Measurements from ENCODE around the gene GPT2.
A peak's percentile ranks its signal among the peaks of the same experiment; 100 is the strongest.

The GPT2 gene

DNA sequence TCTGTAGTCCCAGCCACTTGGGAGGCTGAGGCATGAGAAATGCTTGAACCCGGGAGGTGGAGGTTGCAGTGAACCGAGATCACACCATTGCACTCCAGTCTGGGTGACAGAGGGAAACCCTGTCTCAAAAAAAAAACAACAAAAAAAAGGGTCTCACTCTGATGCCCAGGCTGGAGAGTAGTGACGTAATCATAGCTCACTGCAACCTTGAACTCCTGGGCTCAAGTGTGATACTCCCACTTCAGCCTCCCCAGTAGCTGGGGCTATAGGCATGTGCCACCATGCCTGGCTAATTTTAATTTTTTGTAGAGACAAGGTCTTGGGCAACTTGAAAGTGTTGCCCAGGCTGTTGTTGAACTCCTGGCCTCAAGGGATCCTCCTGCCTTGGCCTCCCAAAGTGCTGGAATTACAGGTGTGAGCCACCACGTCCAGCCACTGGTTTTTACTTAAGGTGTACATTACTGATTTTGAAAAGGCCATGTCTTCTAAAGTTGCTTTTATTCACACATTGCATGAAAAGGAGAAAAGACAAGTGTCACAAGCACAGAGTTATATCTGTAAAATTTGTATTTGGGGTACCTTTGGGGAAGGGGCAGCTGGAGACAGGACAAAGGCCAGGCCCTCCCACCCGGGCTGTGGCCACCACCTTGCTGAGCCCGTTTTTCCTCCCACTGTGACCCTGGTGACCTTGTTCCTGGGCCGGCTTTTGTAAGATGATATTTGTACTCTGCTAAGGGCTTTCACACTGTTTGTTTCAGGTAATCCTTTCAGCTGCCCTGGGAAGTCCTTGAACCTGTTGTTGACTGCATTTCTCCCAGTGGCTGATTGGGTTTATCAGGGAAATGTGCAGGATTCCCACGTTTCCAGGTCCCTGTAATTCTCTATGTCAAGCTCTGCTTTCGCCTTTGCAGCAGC is 11.5 kb downstream of the GPT2 start:
- H3K9ac ChIP-seq (ENCODE audit: low read length in 5 of 5) = no peak overlapping the region
- no peak overlapping the region for H3K4me3 ChIP-seq (ENCODE audit: low read depth in 1 of 5, low read length in 5 of 5)
- peak overlapping the region; percentile 30 for H3K27ac ChIP-seq (ENCODE audit: low read depth, low read length)
- H3K9me3 ChIP-seq (ENCODE audit: control insufficient read depth in 5 of 5, low read length in 5 of 5) = no peaks in the 10 kb centered on the region
- peaks cover 0 to 5% (median 4%) of the 10 kb centered on the region in 5 donors for H3K36me3 ChIP-seq (ENCODE audit: control insufficient read depth in 5 of 5, insufficient read depth in 5 of 5, low read length in 5 of 5)
- peaks cover 9 to 82% (median 48%) of the 10 kb centered on the region in 5 donors for H3K4me1 ChIP-seq (ENCODE audit: control insufficient read depth in 5 of 5, insufficient read depth in 5 of 5, low read length in 5 of 5)
- no peaks in the 10 kb centered on the region for H3K27me3 ChIP-seq (ENCODE audit: control insufficient read depth in 5 of 5, insufficient read depth in 4 of 5, low read length in 5 of 5)

DNA sequence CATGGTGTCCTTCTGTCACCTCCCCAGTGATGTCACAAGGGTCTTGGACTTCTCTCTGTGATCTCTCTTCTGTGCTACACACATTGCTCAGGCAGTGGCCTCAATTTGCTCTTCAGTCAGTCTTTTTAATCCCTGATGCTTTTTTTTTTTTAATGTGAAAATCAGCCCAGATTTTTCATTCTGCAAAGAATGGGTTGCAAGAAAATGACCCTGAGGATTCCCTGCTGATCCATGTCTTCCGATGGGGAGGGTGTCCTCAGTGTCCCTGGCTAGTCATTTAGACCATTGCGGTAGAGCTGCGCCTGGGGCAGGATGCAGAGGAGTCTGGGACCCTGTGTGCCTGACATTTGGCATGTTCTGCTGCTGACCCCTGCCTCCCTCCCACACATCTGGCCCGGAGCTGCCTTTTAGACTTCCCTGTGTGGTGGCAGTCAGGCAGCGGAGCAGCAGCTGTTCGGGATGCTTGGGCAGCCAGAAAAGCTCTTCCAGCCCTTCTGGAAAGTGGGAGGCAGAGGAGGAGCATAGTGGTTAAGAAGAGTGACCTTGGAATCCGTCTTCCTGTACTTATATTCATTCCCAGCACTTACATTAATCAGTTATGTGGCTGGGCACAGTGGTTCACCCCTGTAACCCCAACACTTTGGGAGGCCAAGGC is 12.3 kb downstream of the GPT2 start:
- Histone ChIP-seq H3K9me3 (ENCODE audit: control insufficient read depth in 5 of 5, low read length in 5 of 5) (no peaks in the 10 kb centered on the region), H3K4me3 (ENCODE audit: low read depth in 1 of 5, low read length in 5 of 5) (no peak overlapping the region), H3K9ac (ENCODE audit: low read length in 5 of 5) (peak overlapping the region in 1 of 5 donors; percentile 5), H3K4me1 (ENCODE audit: control insufficient read depth in 5 of 5, insufficient read depth in 5 of 5, low read length in 5 of 5) (peaks cover 9 to 76% (median 48%) of the 10 kb centered on the region in 5 donors), H3K27ac (ENCODE audit: low read depth, low read length) (peak overlapping the region; percentile 30), H3K36me3 (ENCODE audit: control insufficient read depth in 5 of 5, insufficient read depth in 5 of 5, low read length in 5 of 5) (peaks cover 0 to 13% (median 12%) of the 10 kb centered on the region in 5 donors), H3K27me3 (ENCODE audit: control insufficient read depth in 5 of 5, insufficient read depth in 4 of 5, low read length in 5 of 5) (no peaks in the 10 kb centered on the region)

DNA sequence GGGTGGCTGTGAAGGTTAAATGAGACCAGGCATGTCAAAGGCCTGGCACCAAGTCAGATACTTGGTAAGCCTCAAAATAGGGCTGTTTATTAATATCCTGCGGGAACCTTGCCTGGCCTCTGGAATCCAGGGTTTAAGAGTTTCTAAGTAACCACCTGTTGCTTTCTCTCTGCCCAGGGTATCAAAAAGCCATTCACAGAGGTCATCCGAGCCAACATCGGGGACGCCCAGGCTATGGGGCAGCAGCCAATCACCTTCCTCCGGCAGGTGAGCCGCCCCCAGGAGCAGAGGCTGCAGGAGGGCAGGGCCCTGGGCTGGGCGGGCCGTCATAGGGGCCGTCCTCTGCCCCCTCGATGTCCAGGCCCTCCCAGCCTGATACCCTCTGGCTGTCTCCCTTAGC is 13.3 kb downstream of the GPT2 start:
- Histone ChIP-seq H3K4me3 (ENCODE audit: low read depth in 1 of 5, low read length in 5 of 5) (no peak overlapping the region), H3K36me3 (ENCODE audit: control insufficient read depth in 5 of 5, insufficient read depth in 5 of 5, low read length in 5 of 5) (peaks cover 0 to 21% (median 16%) of the 10 kb centered on the region in 5 donors), H3K27ac (ENCODE audit: low read depth, low read length) (peak overlapping the region; percentile 30), H3K4me1 (ENCODE audit: control insufficient read depth in 5 of 5, insufficient read depth in 5 of 5, low read length in 5 of 5) (peaks cover 9 to 67% (median 48%) of the 10 kb centered on the region in 5 donors), H3K27me3 (ENCODE audit: control insufficient read depth in 5 of 5, insufficient read depth in 4 of 5, low read length in 5 of 5) (no peaks in the 10 kb centered on the region), H3K9ac (ENCODE audit: low read length in 5 of 5) (peak overlapping the region in 1 of 5 donors; percentile 30), H3K9me3 (ENCODE audit: control insufficient read depth in 5 of 5, low read length in 5 of 5) (no peaks in the 10 kb centered on the region)

DNA sequence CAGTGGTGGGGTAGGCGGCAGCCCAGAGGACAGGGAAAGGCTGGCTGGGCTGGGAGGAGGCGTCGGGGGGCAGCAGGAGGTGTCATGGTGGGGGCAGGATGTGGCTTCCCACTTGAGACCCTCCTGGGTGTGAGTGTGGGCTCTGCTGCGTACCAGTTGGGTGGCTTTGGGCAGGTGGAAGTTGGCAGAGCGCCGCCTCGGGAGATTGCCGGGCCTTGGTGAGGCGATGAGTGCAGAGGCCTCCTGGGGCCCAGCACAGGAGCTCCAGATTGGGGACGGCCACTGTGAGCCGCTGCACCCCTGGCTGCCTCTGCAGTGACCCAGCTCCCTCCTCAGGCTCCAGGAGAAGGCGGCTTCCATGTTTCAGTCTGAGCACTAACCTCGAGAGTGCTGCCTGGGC is 13.8 kb downstream of the GPT2 start:
- peaks cover 0 to 22% (median 16%) of the 10 kb centered on the region in 5 donors for H3K36me3 ChIP-seq (ENCODE audit: control insufficient read depth in 5 of 5, insufficient read depth in 5 of 5, low read length in 5 of 5)
- H3K4me1 ChIP-seq (ENCODE audit: control insufficient read depth in 5 of 5, insufficient read depth in 5 of 5, low read length in 5 of 5) = peaks cover 9 to 63% (median 48%) of the 10 kb centered on the region in 5 donors
- H3K27ac ChIP-seq (ENCODE audit: low read depth, low read length) = no peak overlapping the region

DNA sequence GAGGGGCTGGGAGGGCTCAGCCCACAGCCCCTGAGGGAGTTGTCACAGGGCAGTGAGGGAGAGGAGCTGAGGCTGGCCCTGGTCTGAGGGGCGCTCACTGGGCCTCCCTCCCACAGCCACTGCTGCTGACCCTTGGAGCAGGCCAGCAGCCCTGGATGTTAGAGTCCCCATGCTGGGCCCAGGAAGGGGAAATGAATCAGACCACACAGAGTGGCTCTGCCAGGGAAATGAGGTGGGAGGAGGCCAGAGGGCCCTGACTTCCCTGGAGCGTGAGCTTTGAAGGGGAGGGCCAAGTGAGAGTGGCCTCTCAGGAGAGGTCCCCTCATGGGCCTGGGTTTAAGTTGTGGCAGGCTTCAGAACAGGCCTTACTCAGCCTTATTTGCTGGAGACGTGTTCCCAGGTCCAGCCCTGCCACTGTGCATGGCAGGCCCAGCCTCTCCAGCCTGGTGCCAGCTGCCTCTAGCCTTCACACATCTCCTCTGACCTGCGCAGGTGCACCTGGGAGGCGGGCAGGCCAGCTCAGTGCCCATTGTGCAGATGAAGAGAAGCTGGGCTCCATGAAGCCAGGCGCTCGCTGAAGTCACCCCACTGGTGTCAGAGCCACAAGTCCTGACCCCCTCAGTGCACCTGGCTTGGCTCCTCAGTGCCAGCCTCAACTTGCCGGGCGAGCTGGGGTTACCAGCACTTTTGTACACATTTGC is 15.4 kb downstream of the GPT2 start:
- Histone ChIP-seq H3K27ac (ENCODE audit: low read depth, low read length) (peak overlapping the region; percentile 54), H3K9me3 (ENCODE audit: control insufficient read depth in 5 of 5, low read length in 5 of 5) (no peaks in the 10 kb centered on the region), H3K9ac (ENCODE audit: low read length in 5 of 5) (peak overlapping the region in 2 of 5 donors; percentile 33 to 56), H3K4me3 (ENCODE audit: low read depth in 1 of 5, low read length in 5 of 5) (no peak overlapping the region), H3K4me1 (ENCODE audit: control insufficient read depth in 5 of 5, insufficient read depth in 5 of 5, low read length in 5 of 5) (peaks cover 3 to 50% (median 35%) of the 10 kb centered on the region in 5 donors), H3K27me3 (ENCODE audit: control insufficient read depth in 5 of 5, insufficient read depth in 4 of 5, low read length in 5 of 5) (no peaks in the 10 kb centered on the region), H3K36me3 (ENCODE audit: control insufficient read depth in 5 of 5, insufficient read depth in 5 of 5, low read length in 5 of 5) (peaks cover 0 to 29% (median 20%) of the 10 kb centered on the region in 5 donors)

More for the DNA sequence above, 13.8 kb downstream of the GPT2 start:
- Histone ChIP-seq H3K27me3 (ENCODE audit: control insufficient read depth in 5 of 5, insufficient read depth in 4 of 5, low read length in 5 of 5) (no peaks in the 10 kb centered on the region), H3K9ac (ENCODE audit: low read length in 5 of 5) (peak overlapping the region in 1 of 5 donors; percentile 30), H3K4me3 (ENCODE audit: low read depth in 1 of 5, low read length in 5 of 5) (no peak overlapping the region), H3K9me3 (ENCODE audit: control insufficient read depth in 5 of 5, low read length in 5 of 5) (no peaks in the 10 kb centered on the region)

DNA sequence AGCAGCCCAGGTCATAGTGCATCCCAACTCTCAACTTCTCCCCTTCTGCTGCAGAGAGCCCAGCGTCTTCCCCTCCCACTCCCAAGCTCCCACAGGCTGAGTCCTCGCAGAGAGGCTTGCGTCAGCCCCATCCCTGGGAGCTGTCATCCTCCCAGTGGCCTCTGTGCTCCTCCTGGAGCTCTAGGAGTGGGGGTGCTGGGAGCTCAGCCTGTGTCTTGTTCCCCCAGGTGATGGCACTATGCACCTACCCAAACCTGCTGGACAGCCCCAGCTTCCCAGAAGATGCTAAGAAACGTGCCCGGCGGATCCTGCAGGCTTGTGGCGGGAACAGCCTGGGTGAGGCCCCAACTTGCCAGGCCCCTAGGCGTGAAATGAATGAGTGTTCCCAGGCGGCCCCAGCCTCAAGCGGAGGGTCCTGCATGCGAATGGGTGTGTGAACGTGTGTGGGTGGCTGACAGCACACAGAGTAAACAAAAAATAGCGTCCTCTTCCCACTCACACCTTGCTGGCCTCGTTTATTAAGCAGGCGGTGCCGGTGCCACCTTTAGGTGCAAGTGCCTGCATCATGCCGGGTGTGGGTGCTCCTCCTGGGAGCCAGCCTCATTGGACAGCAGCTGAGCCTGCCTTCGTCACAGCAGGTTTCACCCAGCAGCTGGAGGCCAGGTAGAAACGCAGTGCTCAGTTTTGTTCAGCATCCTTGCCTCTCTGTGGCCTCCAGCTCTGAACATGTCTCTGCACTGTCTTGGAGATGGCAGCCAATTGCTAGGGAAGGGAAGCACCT is 16.5 kb downstream of the GPT2 start:
- no peak overlapping the region for H3K9ac ChIP-seq (ENCODE audit: low read length in 5 of 5)
- no peaks in the 10 kb centered on the region for H3K9me3 ChIP-seq (ENCODE audit: control insufficient read depth in 5 of 5, low read length in 5 of 5)
- H3K4me1 ChIP-seq (ENCODE audit: control insufficient read depth in 5 of 5, insufficient read depth in 5 of 5, low read length in 5 of 5) = peaks cover 3 to 44% (median 31%) of the 10 kb centered on the region in 5 donors
- H3K4me3 ChIP-seq (ENCODE audit: low read depth in 1 of 5, low read length in 5 of 5) = no peak overlapping the region
- no peak overlapping the region for H3K27ac ChIP-seq (ENCODE audit: low read depth, low read length)
- peaks cover 0 to 32% (median 20%) of the 10 kb centered on the region in 5 donors for H3K36me3 ChIP-seq (ENCODE audit: control insufficient read depth in 5 of 5, insufficient read depth in 5 of 5, low read length in 5 of 5)
- H3K27me3 ChIP-seq (ENCODE audit: control insufficient read depth in 5 of 5, insufficient read depth in 4 of 5, low read length in 5 of 5) = no peaks in the 10 kb centered on the region

DNA sequence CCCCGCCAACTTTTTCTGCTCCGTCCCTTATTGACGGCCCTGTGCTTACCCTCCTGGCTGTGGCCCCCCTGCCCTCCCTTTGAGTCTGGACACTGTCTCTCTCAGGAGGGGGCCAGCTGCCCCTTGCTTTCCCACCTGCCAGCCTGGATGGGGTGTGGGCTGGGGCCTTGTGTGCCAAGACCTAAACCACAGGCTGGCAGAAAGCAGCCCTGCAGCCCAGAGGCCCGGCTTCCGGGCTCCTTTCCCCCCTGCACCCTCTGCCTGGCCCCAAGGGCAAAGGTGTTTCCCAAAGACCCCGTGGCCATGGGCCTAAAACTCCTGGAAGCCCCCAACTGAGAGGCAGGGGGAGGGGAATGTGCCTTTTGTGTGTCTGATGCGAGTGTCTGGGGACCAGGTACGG is 17.5 kb downstream of the GPT2 start:
- H3K4me3 ChIP-seq (ENCODE audit: low read depth in 1 of 5, low read length in 5 of 5) = no peak overlapping the region
- H3K9ac ChIP-seq (ENCODE audit: low read length in 5 of 5) = no peak overlapping the region
- H3K4me1 ChIP-seq (ENCODE audit: control insufficient read depth in 5 of 5, insufficient read depth in 5 of 5, low read length in 5 of 5) = peaks cover 3 to 35% (median 27%) of the 10 kb centered on the region in 5 donors
- H3K27ac ChIP-seq (ENCODE audit: low read depth, low read length) = no peak overlapping the region
- peaks cover 0 to 37% (median 21%) of the 10 kb centered on the region in 5 donors for H3K36me3 ChIP-seq (ENCODE audit: control insufficient read depth in 5 of 5, insufficient read depth in 5 of 5, low read length in 5 of 5)
- no peaks in the 10 kb centered on the region for H3K27me3 ChIP-seq (ENCODE audit: control insufficient read depth in 5 of 5, insufficient read depth in 4 of 5, low read length in 5 of 5)
- H3K9me3 ChIP-seq (ENCODE audit: control insufficient read depth in 5 of 5, low read length in 5 of 5) = no peaks in the 10 kb centered on the region

DNA sequence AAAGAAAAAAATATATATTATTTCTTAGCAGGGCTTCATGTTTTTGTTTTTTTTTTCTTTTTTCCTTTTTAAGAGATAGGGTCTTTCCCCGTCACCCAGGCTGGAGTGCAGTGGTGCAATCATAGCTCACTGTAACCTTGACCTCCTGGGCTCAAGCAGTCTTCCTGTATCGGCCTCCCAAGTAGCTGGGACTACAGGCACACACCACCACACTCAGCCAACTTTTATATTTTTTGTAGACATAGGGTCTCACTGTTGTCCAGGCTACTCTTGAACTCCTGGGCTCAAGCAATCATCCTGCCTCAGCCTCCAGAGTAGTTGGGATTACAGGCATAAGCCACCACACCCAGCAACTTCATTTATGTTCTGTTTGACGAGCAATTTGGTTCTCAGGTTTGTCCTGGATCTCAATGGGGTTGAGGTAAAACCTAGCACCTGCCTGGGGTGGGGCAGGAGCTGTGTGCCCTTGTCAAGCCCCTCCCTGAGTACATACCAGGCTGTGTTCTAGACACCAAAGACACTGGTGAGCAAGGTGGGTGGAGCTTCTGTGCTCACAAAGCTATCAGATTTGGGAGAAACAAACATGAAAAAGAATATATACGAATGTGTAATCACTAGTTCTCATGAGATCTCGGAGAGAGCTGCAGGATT is 19.2 kb downstream of the GPT2 start:
- peaks cover 3 to 35% (median 31%) of the 10 kb centered on the region in 5 donors for H3K4me1 ChIP-seq (ENCODE audit: control insufficient read depth in 5 of 5, insufficient read depth in 5 of 5, low read length in 5 of 5)
- H3K9me3 ChIP-seq (ENCODE audit: control insufficient read depth in 5 of 5, low read length in 5 of 5) = no peaks in the 10 kb centered on the region
- H3K9ac ChIP-seq (ENCODE audit: low read length in 5 of 5) = no peak overlapping the region
- H3K27ac ChIP-seq (ENCODE audit: low read depth, low read length) = no peak overlapping the region
- peaks cover 0 to 45% (median 26%) of the 10 kb centered on the region in 5 donors for H3K36me3 ChIP-seq (ENCODE audit: control insufficient read depth in 5 of 5, insufficient read depth in 5 of 5, low read length in 5 of 5)
- H3K27me3 ChIP-seq (ENCODE audit: control insufficient read depth in 5 of 5, insufficient read depth in 4 of 5, low read length in 5 of 5) = no peaks in the 10 kb centered on the region
- H3K4me3 ChIP-seq (ENCODE audit: low read depth in 1 of 5, low read length in 5 of 5) = no peak overlapping the region

DNA sequence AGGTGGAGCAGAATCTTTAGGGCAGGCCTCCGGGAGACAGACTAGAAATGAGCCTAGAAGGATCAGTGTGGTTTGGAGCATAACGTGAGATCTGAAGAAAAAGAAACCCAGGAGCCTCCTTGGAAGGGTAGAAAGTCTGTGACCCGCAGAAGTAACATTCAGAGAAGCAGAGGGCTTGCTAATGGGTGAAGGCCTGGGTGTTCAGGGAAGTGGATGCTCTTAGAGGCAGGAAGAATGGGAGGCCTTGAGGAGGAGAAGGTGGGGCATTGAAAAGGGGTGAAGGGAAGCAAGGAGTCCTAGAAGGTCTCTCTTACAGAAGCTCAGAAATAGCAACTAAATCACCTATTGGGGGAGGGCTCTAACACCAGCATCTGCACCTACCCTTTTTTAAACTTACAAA is 20.3 kb downstream of the GPT2 start:
- H3K4me3 ChIP-seq (ENCODE audit: low read depth in 1 of 5, low read length in 5 of 5) = no peak overlapping the region
- peaks cover 2 to 32% (median 29%) of the 10 kb centered on the region in 5 donors for H3K4me1 ChIP-seq (ENCODE audit: control insufficient read depth in 5 of 5, insufficient read depth in 5 of 5, low read length in 5 of 5)
- H3K9ac ChIP-seq (ENCODE audit: low read length in 5 of 5) = no peak overlapping the region
- H3K9me3 ChIP-seq (ENCODE audit: control insufficient read depth in 5 of 5, low read length in 5 of 5) = no peaks in the 10 kb centered on the region
- H3K27ac ChIP-seq (ENCODE audit: low read depth, low read length) = no peak overlapping the region
- H3K27me3 ChIP-seq (ENCODE audit: control insufficient read depth in 5 of 5, insufficient read depth in 4 of 5, low read length in 5 of 5) = no peaks in the 10 kb centered on the region
- H3K36me3 ChIP-seq (ENCODE audit: control insufficient read depth in 5 of 5, insufficient read depth in 5 of 5, low read length in 5 of 5) = peaks cover 0 to 48% (median 28%) of the 10 kb centered on the region in 5 donors
